Measurements from ENCODE around the gene APOM. TPM values are rescaled to one million over a fixed set of nuclear protein-coding genes. Genes with fewer than 3 reads are reported as not detected.

The APOM gene
- total and polyA plus RNA-seq, 4 donors = 89.8 to 587 (median 173) TPM

- Histone ChIP-seq H3K9me3 (ENCODE audit: control insufficient read depth in 4 of 4, low read length in 3 of 4) (no peaks in the 10 kb centered on the region), H3K36me3 (ENCODE audit: control insufficient read depth in 4 of 4, insufficient read depth in 3 of 4, low read depth in 1 of 4, low read length in 3 of 4) (peaks cover 8 to 68% (median 51%) of the 10 kb centered on the region in 4 donors), H3K4me1 (ENCODE audit: control insufficient read depth in 4 of 4, insufficient read depth in 4 of 4, low read length in 3 of 4) (no peaks in the 10 kb centered on the region), H3K9ac (ENCODE audit: low read depth in 1 of 2, low read length in 2 of 2) (no peak overlapping the region), H3K4me3 (ENCODE audit: low read depth in 1 of 3, low read length in 3 of 3) (no peak overlapping the region), H3K27me3 (ENCODE audit: control insufficient read depth in 4 of 4, insufficient read depth in 4 of 4, low read length in 3 of 4) (no peaks in the 10 kb centered on the region), H3K27ac (ENCODE audit: low read depth in 1 of 2, low read length in 2 of 2) (no peak overlapping the region)
- TF ChIP-seq RAD21 (IDR thresholded peaks at IDR 0.05) (no peak), JUND (IDR thresholded peaks at IDR 0.05) (no peak), TAF1 (conservative IDR thresholded peaks at IDR 0.05) (no peak), GABPA (IDR thresholded peaks at IDR 0.05 in 1 of 2, conservative IDR thresholded peaks at IDR 0.05 in 1 of 2) (no peak), EGR1 (IDR thresholded peaks at IDR 0.05; ENCODE audit: low read depth in 2 of 2) (no peak), HNF4G (IDR thresholded peaks at IDR 0.05) (no peak), ATF3 (IDR thresholded peaks at IDR 0.05) (no peak), FOXA1 (IDR thresholded peaks at IDR 0.05) (no peak), FOXA2 (IDR thresholded peaks at IDR 0.05) (no peak)
- DNase-seq (ENCODE audit: low spot score) = no peak
- WGBS = 94% methylated on average over 6 of the region's 6 CpGs
Measured at GRCh38 chr6:31693535-31693934, 37.8 kb downstream of the APOM start.

DNA sequence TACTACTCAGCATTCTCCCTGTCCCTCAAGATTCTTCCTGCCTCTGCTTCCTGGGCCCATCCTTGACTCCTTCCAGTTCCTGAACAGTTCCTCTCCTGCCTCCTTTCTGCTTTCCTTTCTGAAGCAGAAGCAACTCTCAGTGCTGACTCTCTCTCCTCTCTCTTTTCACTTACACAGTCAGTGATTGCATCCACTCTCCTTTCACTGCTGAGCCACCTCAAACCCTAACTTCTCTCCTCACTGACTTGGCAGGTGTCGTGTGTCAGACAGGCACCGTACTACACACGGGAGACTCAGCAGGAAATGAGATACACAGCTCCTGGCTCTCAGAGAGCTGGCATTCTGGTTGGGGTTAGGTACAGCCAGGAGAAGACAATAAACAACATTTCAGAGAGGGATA is 41.9 kb downstream of the APOM start:
- H3K9me3 ChIP-seq (ENCODE audit: control insufficient read depth in 4 of 4, low read length in 3 of 4) = no peaks in the 10 kb centered on the region
- no peak overlapping the region for H3K9ac ChIP-seq (ENCODE audit: low read depth in 1 of 2, low read length in 2 of 2)
- peaks cover 8 to 36% (median 21%) of the 10 kb centered on the region in 4 donors for H3K36me3 ChIP-seq (ENCODE audit: control insufficient read depth in 4 of 4, insufficient read depth in 3 of 4, low read depth in 1 of 4, low read length in 3 of 4)
- TF ChIP-seq HNF4A (conservative IDR thresholded peaks at IDR 0.05) (no peak), TAF1 (conservative IDR thresholded peaks at IDR 0.05) (no peak), EGR1 (IDR thresholded peaks at IDR 0.05; ENCODE audit: low read depth in 2 of 2) (no peak), NR2F2 (IDR thresholded peaks at IDR 0.05) (no peak), YY1 (IDR thresholded peaks at IDR 0.05) (no peak), SP1 (IDR thresholded peaks at IDR 0.05) (no peak), JUND (IDR thresholded peaks at IDR 0.05) (no peak), RXRA (IDR thresholded peaks at IDR 0.05) (no peak), HNF4G (IDR thresholded peaks at IDR 0.05) (no peak)
- TF ChIP-seq, protein P1, sequence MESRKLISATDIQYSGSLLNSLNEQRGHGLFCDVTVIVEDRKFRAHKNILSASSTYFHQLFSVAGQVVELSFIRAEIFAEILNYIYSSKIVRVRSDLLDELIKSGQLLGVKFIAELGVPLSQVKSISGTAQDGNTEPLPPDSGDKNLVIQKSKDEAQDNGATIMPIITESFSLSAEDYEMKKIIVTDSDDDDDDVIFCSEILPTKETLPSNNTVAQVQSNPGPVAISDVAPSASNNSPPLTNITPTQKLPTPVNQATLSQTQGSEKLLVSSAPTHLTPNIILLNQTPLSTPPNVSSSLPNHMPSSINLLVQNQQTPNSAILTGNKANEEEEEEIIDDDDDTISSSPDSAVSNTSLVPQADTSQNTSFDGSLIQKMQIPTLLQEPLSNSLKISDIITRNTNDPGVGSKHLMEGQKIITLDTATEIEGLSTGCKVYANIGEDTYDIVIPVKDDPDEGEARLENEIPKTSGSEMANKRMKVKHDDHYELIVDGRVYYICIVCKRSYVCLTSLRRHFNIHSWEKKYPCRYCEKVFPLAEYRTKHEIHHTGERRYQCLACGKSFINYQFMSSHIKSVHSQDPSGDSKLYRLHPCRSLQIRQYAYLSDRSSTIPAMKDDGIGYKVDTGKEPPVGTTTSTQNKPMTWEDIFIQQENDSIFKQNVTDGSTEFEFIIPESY (IDR thresholded peaks at IDR 0.05) = no peak
- no peak overlapping the region for H3K4me3 ChIP-seq (ENCODE audit: low read depth in 1 of 3, low read length in 3 of 3)
- no peak for DNase-seq (ENCODE audit: low spot score)
- H3K27ac ChIP-seq (ENCODE audit: low read depth in 1 of 2, low read length in 2 of 2) = no peak overlapping the region
- 77% methylated on average over 3 of the region's 3 CpGs for WGBS
- H3K27me3 ChIP-seq (ENCODE audit: control insufficient read depth in 4 of 4, insufficient read depth in 4 of 4, low read length in 3 of 4) = no peaks in the 10 kb centered on the region
- peaks cover 0 to 17% (median 14%) of the 10 kb centered on the region in 4 donors for H3K4me1 ChIP-seq (ENCODE audit: control insufficient read depth in 4 of 4, insufficient read depth in 4 of 4, low read length in 3 of 4)

DNA sequence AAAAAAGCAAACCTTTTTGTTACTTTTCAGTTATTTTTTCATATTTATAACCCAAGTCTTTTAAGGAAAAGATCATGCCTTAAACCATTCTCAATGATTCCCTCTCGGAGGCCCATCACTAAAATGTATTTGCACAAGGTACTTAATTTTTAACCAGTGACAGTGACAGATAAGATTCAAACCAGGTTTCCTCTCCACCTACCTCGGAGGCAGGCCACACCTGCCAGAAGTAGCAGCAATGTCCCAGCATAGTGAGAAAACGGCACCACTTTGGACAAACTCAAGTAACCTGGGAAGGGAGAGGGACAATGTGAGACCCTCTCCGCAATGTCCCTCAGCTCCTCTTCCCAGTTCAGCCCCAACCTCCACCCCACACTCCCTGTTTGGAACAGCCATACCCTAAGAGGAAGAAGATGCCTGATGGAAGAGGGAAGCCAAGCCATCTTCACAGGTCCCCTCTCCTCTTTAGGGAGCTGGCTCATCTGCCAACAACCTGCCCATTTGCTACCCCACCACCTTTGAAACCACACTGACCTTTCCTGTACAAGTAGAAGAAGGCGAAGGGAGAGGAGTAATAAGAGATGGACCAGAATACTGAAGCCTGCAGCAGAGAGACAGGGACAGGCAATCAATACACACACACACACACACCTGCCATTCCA is 45.2 kb downstream of the APOM start:
- DNase-seq (ENCODE audit: low spot score) = no peak
- WGBS = 60% methylated on average over 5 of the region's 5 CpGs
- Histone ChIP-seq H3K36me3 (ENCODE audit: control insufficient read depth in 4 of 4, insufficient read depth in 3 of 4, low read depth in 1 of 4, low read length in 3 of 4) (peaks cover 8 to 11% (median 9%) of the 10 kb centered on the region in 4 donors), H3K9me3 (ENCODE audit: control insufficient read depth in 4 of 4, low read length in 3 of 4) (no peaks in the 10 kb centered on the region), H3K27me3 (ENCODE audit: control insufficient read depth in 4 of 4, insufficient read depth in 4 of 4, low read length in 3 of 4) (no peaks in the 10 kb centered on the region), H3K27ac (ENCODE audit: low read depth in 1 of 2, low read length in 2 of 2) (no peak overlapping the region), H3K4me3 (ENCODE audit: low read depth in 1 of 3, low read length in 3 of 3) (no peak overlapping the region), H3K9ac (ENCODE audit: low read depth in 1 of 2, low read length in 2 of 2) (no peak overlapping the region), H3K4me1 (ENCODE audit: control insufficient read depth in 4 of 4, insufficient read depth in 4 of 4, low read length in 3 of 4) (peaks cover 0 to 17% (median 14%) of the 10 kb centered on the region in 4 donors)
- TF ChIP-seq RAD21 (IDR thresholded peaks at IDR 0.05) = no peak
- TF ChIP-seq EGR1 (IDR thresholded peaks at IDR 0.05; ENCODE audit: low read depth in 2 of 2) = no peak
- TF ChIP-seq YY1 (IDR thresholded peaks at IDR 0.05) = no peak
- TF ChIP-seq JUND (IDR thresholded peaks at IDR 0.05) = no peak
- no peak for TF ChIP-seq FOXA2 (IDR thresholded peaks at IDR 0.05)
- no peak for TF ChIP-seq CTCF (IDR thresholded peaks at IDR 0.05; ENCODE audit: low read depth, low read length, missing input control)
- TF ChIP-seq RXRA (IDR thresholded peaks at IDR 0.05) = no peak
- TF ChIP-seq HNF4G (IDR thresholded peaks at IDR 0.05) = no peak
- TF ChIP-seq FOXA1 (IDR thresholded peaks at IDR 0.05) = no peak
- no peak for TF ChIP-seq REST (IDR thresholded peaks at IDR 0.05)
- TF ChIP-seq HNF4A (conservative IDR thresholded peaks at IDR 0.05) = no peak
- no peak for TF ChIP-seq NR2F2 (IDR thresholded peaks at IDR 0.05)
- TF ChIP-seq, protein P1 (IDR thresholded peaks at IDR 0.05) = no peak

Data from liver (tissue), 9 donors.